Mesenteric fat pad (tissue), 1 donor: ENCODE data around the gene TUBB2B. TPM values are rescaled to one million over a fixed set of nuclear protein-coding genes. Genes with fewer than 3 reads are reported as not detected.

Experiments
- DNase-seq: peaks from one replicate; pipeline ENCODE4 v3.0.0-alpha.2; 2020; ENCODE audit warnings: low spot score
- long read RNA-seq: library from polyadenylated mRNA; unstranded; transcript quantifications from one replicate; pipeline ENCODE4 v2.0.0, GENCODE V29; 2020
- total RNA-seq: library from RNA; stranded (reverse); fragmentation: NEBNext Ultra II Directional; extraction: Animal tissue kit (Norgen Biotek cat#: 25700); gene quantifications from one replicate; pipeline ENCODE4 v1.2.1, GENCODE V29; 2021
- donor health status: DM: yes; HTN: yes; CAD: no.

Gene TUBB2B
- 12.2 TPM for total RNA-seq
- long read RNA-seq, transcript TUBB2B-201 (4 exons, 2,020 nt): major isoform, 47 of 49 reads
- long read RNA-seq, partial matches to known transcripts: 0 of 49 reads
- long read RNA-seq, other reads (novel, unspliced or antisense): 0 of 49 reads

- no peak for DNase-seq
Observed at GRCh38 chr6:3227363-3228045, at the start of gene TUBB2B. Gene TUBB2B (minus strand): TSS chr6:3227653. CDS start chr6:3227543, 110 bp downstream.

- no peak for DNase-seq
Observed at GRCh38 chr6:3277251-3277650, 49.8 kb upstream of the TUBB2B start.

GRCh38 chr6:3276174-3277167 lies 49.0 kb upstream of the TUBB2B start:
- no peak for DNase-seq

GRCh38 chr6:3273707-3274521 lies 46.5 kb upstream of the TUBB2B start:
- no peak for DNase-seq

- no peak for DNase-seq
Observed at GRCh38 chr6:3272911-3273547, 45.6 kb upstream of the TUBB2B start.

GRCh38 chr6:3271756-3272155 lies 44.3 kb upstream of the TUBB2B start:
- DNase-seq: no peak

- no peak for DNase-seq
Observed at GRCh38 chr6:3270258-3270657, 42.8 kb upstream of the TUBB2B start.

GRCh38 chr6:3269281-3269975 lies 42.0 kb upstream of the TUBB2B start:
- no peak for DNase-seq

- no peak for DNase-seq
Observed at GRCh38 chr6:3268680-3269079, 41.2 kb upstream of the TUBB2B start.

GRCh38 chr6:3267162-3267561 lies 39.7 kb upstream of the TUBB2B start:
- no peak for DNase-seq

GRCh38 chr6:3266170-3266569 lies 38.7 kb upstream of the TUBB2B start:
- DNase-seq: no peak

GRCh38 chr6:3265671-3266070 lies 38.2 kb upstream of the TUBB2B start:
- DNase-seq: no peak

GRCh38 chr6:3264356-3264755 lies 36.9 kb upstream of the TUBB2B start:
- DNase-seq: no peak

GRCh38 chr6:3263096-3263495 lies 35.6 kb upstream of the TUBB2B start:
- DNase-seq: no peak

GRCh38 chr6:3261921-3262320 lies 34.5 kb upstream of the TUBB2B start:
- DNase-seq: no peak

- DNase-seq: no peak
Observed at GRCh38 chr6:3261518-3261820, 34.0 kb upstream of the TUBB2B start.

- no peak for DNase-seq
Observed at GRCh38 chr6:3260772-3261517, 33.5 kb upstream of the TUBB2B start.

GRCh38 chr6:3260296-3260695 lies 32.8 kb upstream of the TUBB2B start:
- DNase-seq: no peak

- no peak for DNase-seq
Observed at GRCh38 chr6:3259491-3259958, 32.1 kb upstream of the TUBB2B start.
